BLaER1 (cell line): ENCODE measurements around the gene TBCEL.
"Not testable (repeated sequence)": the region's sequence is repeated elsewhere in the genome, so short reads cannot be mapped to it uniquely, and the experiment has no call there.

Experiments
- H3K27ac ChIP-seq: shearing (Covaris generic); formaldehyde crosslinking; 2 replicates; pipeline ENCODE4 v1.8.1; 2022
- H3K27me3 ChIP-seq: shearing (Covaris generic); formaldehyde crosslinking; 2 replicates; pipeline ENCODE4 v1.8.1; 2022
- H3K36me3 ChIP-seq: shearing (Covaris generic); formaldehyde crosslinking; 2 replicates; pipeline ENCODE4 v1.8.1; 2022
- H3K4me1 ChIP-seq: shearing (Covaris generic); formaldehyde crosslinking; 2 replicates; pipeline ENCODE4 v1.8.1; 2022
- H3K4me2 ChIP-seq: shearing (Covaris generic); formaldehyde crosslinking; 2 replicates; pipeline ENCODE4 v1.8.1; 2022
- H3K4me3 ChIP-seq: shearing (Covaris generic); formaldehyde crosslinking; 2 replicates; pipeline ENCODE4 v1.8.1; 2022
- H3K9ac ChIP-seq: shearing (Covaris generic); formaldehyde crosslinking; 2 replicates; pipeline ENCODE4 v1.8.1; 2022
- H3K9me3 ChIP-seq: shearing (Covaris generic); formaldehyde crosslinking; 2 replicates; pipeline ENCODE4 v1.8.1; 2022
- H4K20me1 ChIP-seq: shearing (Covaris generic); formaldehyde crosslinking; 2 replicates; pipeline ENCODE4 v1.8.1; 2022
- Cebpa-rat ChIP-seq: shearing (Covaris generic); IDR thresholded peaks from 2 replicates; pipeline ENCODE4 v1.8.1; 2022

The TBCEL gene

GRCh38 chr11:121109916-121110586 lies 86.1 kb downstream of the TBCEL start:
- Histone ChIP-seq H3K27ac (no peak overlapping the region), H3K9ac (no peak overlapping the region), H3K4me3 (no peak overlapping the region), H3K36me3 (no peaks in the 10 kb centered on the region), H3K9me3 (no peaks in the 10 kb centered on the region), H4K20me1 (no peaks in the 10 kb centered on the region), H3K4me2 (no peak overlapping the region), H3K27me3 (no peaks in the 10 kb centered on the region), H3K4me1 (peaks cover 17% of the 10 kb centered on the region)
- no peak for TF ChIP-seq Cebpa-rat

GRCh38 chr11:121110871-121111724 lies 87.2 kb downstream of the TBCEL start:
- Histone ChIP-seq H3K9me3 (no peaks in the 10 kb centered on the region), H4K20me1 (no peaks in the 10 kb centered on the region), H3K36me3 (no peaks in the 10 kb centered on the region), H3K27me3 (no peaks in the 10 kb centered on the region), H3K4me2 (no peak overlapping the region), H3K27ac (no peak overlapping the region), H3K4me3 (no peak overlapping the region), H3K9ac (no peak overlapping the region), H3K4me1 (peaks cover 17% of the 10 kb centered on the region)
- no peak for TF ChIP-seq Cebpa-rat

- H3K4me2 ChIP-seq, result peak overlapping the region; percentile 67
- H4K20me1 ChIP-seq, result no peaks in the 10 kb centered on the region
- H3K4me1 ChIP-seq, result peaks cover 17% of the 10 kb centered on the region
- no peak overlapping the region for H3K4me3 ChIP-seq
- TF ChIP-seq Cebpa-rat, result peak; percentile 55; the same call in 1 of the 2 replicates
- 0 out of 2 replicates have a peak overlapping the region, but pooled peaks have one; percentile 19 for H3K9ac ChIP-seq
- no peak overlapping the region for H3K27ac ChIP-seq
- no peaks in the 10 kb centered on the region for H3K36me3 ChIP-seq
- H3K9me3 ChIP-seq, result no peaks in the 10 kb centered on the region
- no peaks in the 10 kb centered on the region for H3K27me3 ChIP-seq
Observed at GRCh38 chr11:121112498-121113455, 88.9 kb downstream of the TBCEL start.

- H3K27ac ChIP-seq, result no peak overlapping the region
- no peaks in the 10 kb centered on the region for H3K9me3 ChIP-seq
- no peak for TF ChIP-seq Cebpa-rat
- no peaks in the 10 kb centered on the region for H3K36me3 ChIP-seq
- H3K4me1 ChIP-seq, result peaks cover 17% of the 10 kb centered on the region
- H3K4me3 ChIP-seq, result no peak overlapping the region
- no peaks in the 10 kb centered on the region for H4K20me1 ChIP-seq
- H3K4me2 ChIP-seq, result peak overlapping the region; percentile 67
- peak overlapping the region; percentile 19; the same call in 1 of the 2 replicates for H3K9ac ChIP-seq
- no peaks in the 10 kb centered on the region for H3K27me3 ChIP-seq
Observed at GRCh38 chr11:121113611-121114010, 89.7 kb downstream of the TBCEL start.

GRCh38 chr11:121115024-121115423 lies 91.1 kb downstream of the TBCEL start:
- not testable (repeated sequence) for H3K27me3 ChIP-seq, H4K20me1 ChIP-seq, H3K4me3 ChIP-seq, H3K9me3 ChIP-seq, H3K4me2 ChIP-seq, H3K27ac ChIP-seq, H3K9ac ChIP-seq, H3K36me3 ChIP-seq
- H3K4me1 ChIP-seq, result peaks cover 17% of the 10 kb centered on the region

GRCh38 chr11:121117788-121118187 lies 93.9 kb downstream of the TBCEL start:
- no peaks in the 10 kb centered on the region for H3K27me3 ChIP-seq
- H3K4me1 ChIP-seq, result peaks cover 15% of the 10 kb centered on the region
- H3K36me3 ChIP-seq, result no peaks in the 10 kb centered on the region; the same call in 1 of the 2 replicates
- TF ChIP-seq Cebpa-rat, result no peak
- H3K4me3 ChIP-seq, result no peak overlapping the region
- peaks cover 12% of the 10 kb centered on the region for H3K9me3 ChIP-seq
- H4K20me1 ChIP-seq, result no peaks in the 10 kb centered on the region
- H3K4me2 ChIP-seq, result no peak overlapping the region
- no peak overlapping the region for H3K9ac ChIP-seq
- H3K27ac ChIP-seq, result no peak overlapping the region

GRCh38 chr11:121119440-121119839 lies 95.5 kb downstream of the TBCEL start:
- H3K4me3 ChIP-seq, result no peak overlapping the region
- peaks cover under 1% of the 10 kb centered on the region; the same call in 1 of the 2 replicates for H3K4me1 ChIP-seq
- no peak overlapping the region for H3K4me2 ChIP-seq
- H4K20me1 ChIP-seq, result no peaks in the 10 kb centered on the region
- H3K9ac ChIP-seq, result no peak overlapping the region
- H3K36me3 ChIP-seq, result no peaks in the 10 kb centered on the region; the same call in 1 of the 2 replicates
- H3K9me3 ChIP-seq, result peaks cover 21% of the 10 kb centered on the region
- no peaks in the 10 kb centered on the region for H3K27me3 ChIP-seq
- no peak overlapping the region for H3K27ac ChIP-seq
- no peak for TF ChIP-seq Cebpa-rat

- no peak for TF ChIP-seq Cebpa-rat
- no peak overlapping the region for H3K9ac ChIP-seq
Observed at GRCh38 chr11:121122328-121122727, 98.4 kb downstream of the TBCEL start.

GRCh38 chr11:121123496-121124069 lies 99.7 kb downstream of the TBCEL start:
- Histone ChIP-seq H3K27ac (no peak overlapping the region), H3K4me3 (no peak overlapping the region), H3K4me2 (no peak overlapping the region), H3K4me1 (peaks cover 11% of the 10 kb centered on the region), H4K20me1 (no peaks in the 10 kb centered on the region), H3K9ac (no peak overlapping the region), H3K36me3 (no peaks in the 10 kb centered on the region; the same call in 1 of the 2 replicates), H3K27me3 (no peaks in the 10 kb centered on the region), H3K9me3 (peaks cover 21% of the 10 kb centered on the region)
- TF ChIP-seq Cebpa-rat, result no peak

More at GRCh38 chr11:121122328-121122727, 98.4 kb downstream of the TBCEL start:
- H4K20me1 ChIP-seq, result no peaks in the 10 kb centered on the region
- no peaks in the 10 kb centered on the region for H3K27me3 ChIP-seq
- H3K4me1 ChIP-seq, result peaks cover 11% of the 10 kb centered on the region
- H3K36me3 ChIP-seq, result no peaks in the 10 kb centered on the region; the same call in 1 of the 2 replicates
- H3K4me3 ChIP-seq, result no peak overlapping the region
- no peak overlapping the region for H3K27ac ChIP-seq
- peaks cover 21% of the 10 kb centered on the region for H3K9me3 ChIP-seq
- H3K4me2 ChIP-seq, result no peak overlapping the region
